Kidney (tissue), 14 donors: Measurements from ENCODE around the gene SLC66A1. TPM values are rescaled to one million over a fixed set of nuclear protein-coding genes. Genes with fewer than 3 reads are reported as not detected.

Source experiments
- DNase-seq, 5 donors: peaks; one replicate each; pipeline ENCODE4 v3.0.0-alpha.2; 2013 to 2020
- FAIRE-seq: peaks from 2 replicates; lab custom pipeline; 2012; peaks lifted over from hg19 to GRCh38; lab: Jason Lieb, UNC
- H3K27ac ChIP-seq, 2 donors: one replicate each; pipeline ENCODE4 v1.7.0; 2013; ENCODE audit warnings: low read depth in 2 of 2, low read length in 2 of 2, inconsistent platforms in 1 of 2
- H3K27me3 ChIP-seq: one replicate; pipeline ENCODE4 v1.7.1; 2013; ENCODE audit warnings: low read length, inconsistent platforms; ENCODE audit not compliant: control insufficient read depth, insufficient read depth
- H3K36me3 ChIP-seq, 3 donors: one replicate each; pipeline versions ENCODE4 v1.7.0 to v1.7.1; 2013; ENCODE audit warnings: low read length in 3 of 3, control low read depth in 1 of 3, inconsistent platforms in 1 of 3; ENCODE audit not compliant: insufficient read depth in 3 of 3, control insufficient read depth in 2 of 3
- H3K4me1 ChIP-seq, 3 donors: one replicate each; pipeline versions ENCODE4 v1.7.0 to v1.7.1; 2013; ENCODE audit warnings: low read length in 3 of 3, inconsistent platforms in 1 of 3, low read depth in 1 of 3; ENCODE audit not compliant: control insufficient read depth in 2 of 3, insufficient read depth in 2 of 3
- H3K4me3 ChIP-seq, 3 donors: one replicate each; pipeline versions ENCODE4 v1.7.0 to v1.8.1; 2013; ENCODE audit warnings: low read length in 3 of 3, control low read depth in 1 of 3, inconsistent platforms in 1 of 3
- H3K9ac ChIP-seq, 3 donors: one replicate each; pipeline versions ENCODE4 v1.7.0 to v1.7.1; 2013; ENCODE audit warnings: low read length in 3 of 3, control low read depth in 1 of 3, inconsistent platforms in 1 of 3
- H3K9me3 ChIP-seq, 3 donors: one replicate each; pipeline versions ENCODE4 v1.7.0 to v1.7.1; 2013; ENCODE audit warnings: low read length in 3 of 3, control low read depth in 1 of 3, inconsistent platforms in 1 of 3; ENCODE audit not compliant: control insufficient read depth in 2 of 3, insufficient read depth in 1 of 3
- CTCF ChIP-seq: IDR thresholded peaks from 3 replicates; pipeline ENCODE4 v1.5.1; 2012; ENCODE audit warnings: mild to moderate bottlenecking, moderate library complexity, borderline replicate concordance; ENCODE audit not compliant: insufficient read depth; ENCODE audit errors: extremely low read depth
- intact Hi-C: fragments of 100-400 bp; cut with DNase I; formaldehyde crosslinking; loops from one replicate; pipeline ENCODE4 v1.11.1; 2022
- polyA plus RNA-seq: library from polyadenylated mRNA; stranded (reverse); fragments of 350-450 nt; fragmentation: Illumina TruSeq; extraction: RNeasy Lipid Tissue Mini Kit (QIAGEN cat#74804); gene quantifications from one replicate; pipeline ENCODE4 v1.2.3, GENCODE V29; 2014; ENCODE audit warnings: low read depth, low replicate concordance; ENCODE audit not compliant: insufficient read depth
- total RNA-seq: library from RNA; stranded (reverse); fragmentation: NEBNext Ultra II Directional; extraction: Animal tissue kit (Norgen Biotek cat#: 25700); gene quantifications from one replicate; pipeline ENCODE4 v1.2.1, GENCODE V29; 2021
- donor health status: control.
- donor health status: control.
- donor health status: control.
- donor health status: control.
- donor health status: control.
- donor health status: DM: yes; HTN: yes; CAD: no.
- donor health status: Normal renal cell carcinoma (clear cell type).

Gene SLC66A1
- total and polyA plus RNA-seq, 2 donors from 2014 or later = 12.2 to 14.7 TPM

GRCh38 chr1:19313961-19314882 lies 2.1 kb downstream of the SLC66A1 start:
- Histone ChIP-seq H3K4me1 (peaks cover 0 to 23% (median 12%) of the 10 kb centered on the region in 3 donors), H3K9ac (no peak overlapping the region), H3K27ac (no peak overlapping the region), H3K4me3 (no peak overlapping the region), H3K36me3 (peaks cover 0 to 5% (median 3%) of the 10 kb centered on the region in 3 donors), H3K9me3 (no peaks in the 10 kb centered on the region), H3K27me3 (no peaks in the 10 kb centered on the region)
- DNase-seq (no peak), FAIRE-seq (no peak)
- TF ChIP-seq CTCF = no peak
- intact Hi-C loops = no loop called here

- Histone ChIP-seq H3K27ac (no peak overlapping the region), H3K27me3 (no peaks in the 10 kb centered on the region), H3K9ac (no peak overlapping the region), H3K4me1 (peaks cover 0 to 23% (median 8%) of the 10 kb centered on the region in 3 donors), H3K9me3 (no peaks in the 10 kb centered on the region), H3K4me3 (no peak overlapping the region), H3K36me3 (peaks cover 0 to 5% (median 3%) of the 10 kb centered on the region in 3 donors)
- intact Hi-C loops = no loop called here
- DNase-seq = peak in 1 of 5 donors; percentile 38
- FAIRE-seq = no peak
- TF ChIP-seq CTCF = no peak
Observed at GRCh38 chr1:19315378-19316198, 3.5 kb downstream of the SLC66A1 start.

GRCh38 chr1:19317126-19317910 lies 5.2 kb downstream of the SLC66A1 start:
- DNase-seq (no peak), FAIRE-seq (no peak)
- Histone ChIP-seq H3K27ac (no peak overlapping the region), H3K9me3 (no peaks in the 10 kb centered on the region), H3K36me3 (peaks cover 0 to 5% (median 3%) of the 10 kb centered on the region in 3 donors), H3K4me3 (no peak overlapping the region), H3K27me3 (no peaks in the 10 kb centered on the region), H3K9ac (no peak overlapping the region), H3K4me1 (peaks cover 0 to 18% (median 8%) of the 10 kb centered on the region in 3 donors)
- TF ChIP-seq CTCF = no peak
- intact Hi-C loops = no loop called here
